H1 (cell line): ENCODE results near the gene MAGI1. TPM values are rescaled to one million over a fixed set of nuclear protein-coding genes. Genes with fewer than 3 reads are reported as not detected.

Experiments used
- CTCF ChIA-PET: fragments of 300-600 bp; sonication (Branson Sonifier 250); formaldehyde crosslinking; loops from one replicate; lab custom pipeline; 2021; ENCODE audit not compliant: partially characterized antibody; lab: Charles Lee
- POLR2A ChIA-PET: fragments of 300-600 bp; sonication (Branson Sonifier 250); formaldehyde crosslinking; loops from one replicate; lab custom pipeline; 2021; ENCODE audit warnings: inconsistent platforms; ENCODE audit not compliant: partially characterized antibody; lab: Charles Lee
- DNase-seq, 2 experiments: peaks; one replicate each; pipeline versions ENCODE4 v3.0.0 to v3.0.0-alpha.2; 2010 to 2022; ENCODE audit warnings: low spot score in 2 of 2, low read depth in 1 of 2, mixed read lengths in 1 of 2
- FAIRE-seq: peaks from 2 replicates; lab custom pipeline; 2011; peaks lifted over from hg19 to GRCh38; lab: Jason Lieb, UNC
- H2AFZ ChIP-seq: 2 replicates; pipeline ENCODE4 v1.8.1; 2012; ENCODE audit warnings: low read length, inconsistent platforms
- H2AK5ac ChIP-seq: 2 replicates; pipeline ENCODE4 v1.6.1; 2013; ENCODE audit warnings: low read depth, low read length
- H2BK120ac ChIP-seq: replicated peaks from 2 replicates; pipeline ENCODE3; 2013; ENCODE audit warnings: low read depth, low read length, inconsistent platforms
- H2BK12ac ChIP-seq: 2 replicates; pipeline ENCODE4 v1.6.1; 2013; ENCODE audit warnings: low read depth, low read length
- H2BK15ac ChIP-seq: 2 replicates; pipeline ENCODE4 v1.6.1; 2013; ENCODE audit warnings: low read length
- H2BK20ac ChIP-seq: 2 replicates; pipeline ENCODE4 v1.6.1; 2013; ENCODE audit warnings: low read length
- H2BK5ac ChIP-seq: 2 replicates; pipeline ENCODE4 v1.6.1; 2013; ENCODE audit warnings: low read depth, low read length
- H3K14ac ChIP-seq: 2 replicates; pipeline ENCODE4 v1.6.1; 2013; ENCODE audit warnings: inconsistent platforms; ENCODE audit not compliant: insufficient read length
- H3K18ac ChIP-seq: 2 replicates; pipeline ENCODE4 v1.6.1; 2013; ENCODE audit warnings: low read length; ENCODE audit errors: extremely low read depth
- H3K23ac ChIP-seq: 2 replicates; pipeline ENCODE4 v1.6.1; 2013; ENCODE audit warnings: inconsistent platforms; ENCODE audit not compliant: insufficient read length
- H3K23me2 ChIP-seq: 2 replicates; pipeline ENCODE4 v1.6.1; 2013; ENCODE audit warnings: low read depth, low read length
- H3K27ac ChIP-seq: 2 replicates; pipeline ENCODE4 v1.6.1; 2011; ENCODE audit warnings: low read depth, low read length, inconsistent platforms
- H3K27me3 ChIP-seq, 4 experiments: replicated peaks in 1 of 4; 1 replicate in 1 of 4; 2 replicates in 3 of 4; pipeline versions ENCODE4 v1.6.1 to v1.8.1; 2011 to 2013; ENCODE audit warnings: low read length in 3 of 4, mild to moderate bottlenecking in 3 of 4, inconsistent platforms in 2 of 4, mixed read lengths in 2 of 4, moderate library complexity in 1 of 4; ENCODE audit not compliant: control insufficient read depth in 3 of 4, insufficient read depth in 3 of 4; ENCODE audit errors: extremely low read depth in 1 of 4
- H3K36me3 ChIP-seq, 4 experiments: 2 replicates each; pipeline versions ENCODE4 v1.6.1 to v1.8.1; 2011 to 2013; ENCODE audit warnings: mild to moderate bottlenecking in 4 of 4, low read length in 3 of 4, moderate library complexity in 2 of 4, control low read depth in 1 of 4, inconsistent platforms in 1 of 4; ENCODE audit not compliant: insufficient read depth in 4 of 4, control insufficient read depth in 2 of 4
- H3K4ac ChIP-seq: replicated peaks from 2 replicates; pipeline ENCODE3; 2013; ENCODE audit warnings: low read length, low read depth, mixed read lengths, inconsistent platforms; ENCODE audit not compliant: insufficient read length
- H3K4me1 ChIP-seq, 4 experiments: replicated peaks in 1 of 4; 1 replicate in 1 of 4; 2 replicates in 3 of 4; pipeline versions ENCODE4 v1.6.1 to v1.8.1; 2011 to 2013; ENCODE audit warnings: low read length in 3 of 4, inconsistent platforms in 2 of 4, mixed read lengths in 1 of 4; ENCODE audit not compliant: insufficient read depth in 4 of 4, control insufficient read depth in 3 of 4
- H3K4me2 ChIP-seq, 2 experiments: 2 replicates each; pipeline versions ENCODE4 v1.6.1 to v1.8.1; 2011 to 2013; ENCODE audit warnings: low read depth in 2 of 2, low read length in 2 of 2, control low read depth in 1 of 2, inconsistent platforms in 1 of 2, mild to moderate bottlenecking in 1 of 2; ENCODE audit not compliant: insufficient read depth in 1 of 2
- H3K4me3 ChIP-seq, 4 experiments: fragments of 200-600, 300-600 bp in 1 of 4; sonication (generic), shearing (Covaris generic), sonication (Bioruptor Twin) in 1 of 4; 2 replicates each; pipeline versions ENCODE4 v1.5.1 to v1.8.1; 2011 to 2016; ENCODE audit warnings: low read length in 4 of 4, low read depth in 3 of 4, control low read depth in 2 of 4, inconsistent platforms in 2 of 4, mild to moderate bottlenecking in 2 of 4, mixed read lengths in 1 of 4, moderate library complexity in 1 of 4; ENCODE audit not compliant: insufficient read depth in 2 of 4; ENCODE audit errors: extremely low read depth in 1 of 4
- H3K56ac ChIP-seq: replicated peaks from 2 replicates; pipeline ENCODE3; 2013; ENCODE audit warnings: low read depth, mild to moderate bottlenecking, mixed read lengths, low read length, inconsistent platforms; ENCODE audit not compliant: insufficient read length
- H3K79me1 ChIP-seq: 2 replicates; pipeline ENCODE4 v1.6.1; 2013; ENCODE audit warnings: low read depth, low read length, control low read depth
- H3K79me2 ChIP-seq, 2 experiments: 2 replicates each; pipeline versions ENCODE4 v1.6.1 to v1.8.1; 2012 to 2013; ENCODE audit warnings: low read length in 2 of 2, mild to moderate bottlenecking in 2 of 2, inconsistent platforms in 1 of 2; ENCODE audit not compliant: insufficient read depth in 2 of 2, control insufficient read depth in 1 of 2
- H3K9ac ChIP-seq, 4 experiments: replicated peaks in 1 of 4; 1 replicate in 1 of 4; 2 replicates in 3 of 4; pipeline versions ENCODE4 v1.6.1 to v1.8.1; 2011 to 2013; ENCODE audit warnings: low read depth in 3 of 4, low read length in 3 of 4, control low read depth in 2 of 4, mild to moderate bottlenecking in 2 of 4, moderate library complexity in 2 of 4, inconsistent platforms in 1 of 4; ENCODE audit errors: extremely low read depth in 1 of 4
- H3K9me3 ChIP-seq, 2 experiments: 2 replicates each; pipeline versions ENCODE4 v1.6.1 to v1.8.1; 2012 to 2013; ENCODE audit warnings: mild to moderate bottlenecking in 2 of 2, moderate library complexity in 2 of 2, control low read depth in 1 of 2, inconsistent platforms in 1 of 2, low read depth in 1 of 2, low read length in 1 of 2, mixed read lengths in 1 of 2; ENCODE audit not compliant: insufficient read depth in 2 of 2
- H4K20me1 ChIP-seq, 2 experiments: replicated peaks in 1 of 2; 2 replicates each; pipeline versions ENCODE3 to v1.8.1; 2011 to 2013; ENCODE audit warnings: inconsistent platforms in 2 of 2, low read length in 2 of 2, mild to moderate bottlenecking in 1 of 2; ENCODE audit not compliant: insufficient read depth in 2 of 2, control insufficient read depth in 1 of 2
- H4K5ac ChIP-seq: 2 replicates; pipeline ENCODE4 v1.6.1; 2013; ENCODE audit warnings: low read length, low read depth, mixed read lengths, inconsistent platforms; ENCODE audit not compliant: insufficient read length
- H4K8ac ChIP-seq: 2 replicates; pipeline ENCODE4 v1.8.0; 2013; ENCODE audit warnings: mild to moderate bottlenecking, moderate library complexity, low read length, inconsistent platforms; ENCODE audit not compliant: insufficient read depth; ENCODE audit errors: extremely low read depth
- H4K91ac ChIP-seq: replicated peaks from 2 replicates; pipeline ENCODE3; 2013; ENCODE audit warnings: low read length, mixed read lengths, inconsistent platforms; ENCODE audit not compliant: insufficient read length
- CTCF ChIP-seq, 3 experiments: IDR thresholded peaks; 1 replicate in 2 of 3; 2 replicates in 1 of 3; pipeline versions ENCODE4 v1.5.1 to v1.6.1; 2011; ENCODE audit warnings: low read length in 3 of 3, mild to moderate bottlenecking in 3 of 3, inconsistent platforms in 2 of 3, low read depth in 1 of 3, moderate library complexity in 1 of 3; ENCODE audit not compliant: insufficient read depth in 1 of 3; ENCODE audit errors: control extremely low read depth in 1 of 3
- RAD21 ChIP-seq, 2 experiments: IDR thresholded peaks in 1 of 2; conservative IDR thresholded peaks in 1 of 2; 2 replicates each; pipeline ENCODE4 v1.6.1; 2011; ENCODE audit warnings: low read depth in 2 of 2, low read length in 2 of 2, improper control_type of control experiment in 1 of 2, inconsistent platforms in 1 of 2, mild to moderate bottlenecking in 1 of 2, moderate library complexity in 1 of 2
- RFX5 ChIP-seq: IDR thresholded peaks from 2 replicates; pipeline ENCODE4 v1.6.1; 2011; ENCODE audit warnings: low read depth, low read length, improper control_type of control experiment, borderline replicate concordance
- RXRA ChIP-seq: IDR thresholded peaks from 2 replicates; pipeline ENCODE4 v1.6.1; 2011; ENCODE audit warnings: low read depth, mild to moderate bottlenecking, low read length, moderate library complexity; ENCODE audit not compliant: insufficient read depth
- WGBS, 2 experiments: shearing (Covaris generic) in 1 of 2; methylation state at CpG; one replicate each; pipeline versions ENCODE4 v1.1.6 to v1.1.7; 2013 to 2015; ENCODE audit warnings: low lambda C conversion rate in 2 of 2, mixed read lengths in 2 of 2, inconsistent platforms in 1 of 2, low coverage in 1 of 2, missing lambda C conversion rate in 1 of 2; ENCODE audit not compliant: insufficient replicate concordance in 2 of 2, insufficient coverage in 1 of 2, insufficient read length in 1 of 2; ENCODE audit errors: extremely low coverage in 1 of 2, missing lambda C conversion rate in 1 of 2; 5-methylcytosine and 5-hydroxymethylcytosine counted together
- polyA plus RNA-seq, 7 experiments: library from polyadenylated mRNA; depleted of rRNA in 3 of 7; stranded (reverse) in 5 of 7; unstranded in 2 of 7; fragments of >200 nt in 5 of 7; fragments of 200-250 nt in 2 of 7; gene quantifications; 1 replicate in 5 of 7; 2 replicates in 1 of 7; 4 replicates in 1 of 7; pipeline versions ENCODE4 v1.2.1 to v1.2.3, GENCODE V29; 2011 to 2013; ENCODE audit warnings: missing spikeins in 2 of 7, mixed read lengths in 2 of 7
- total RNA-seq: library from RNA; stranded (reverse); fragmentation: NEBNext Ultra II Directional; extraction: Animal tissue kit (Norgen Biotek cat#: 25700); gene quantifications from 2 replicates; pipeline ENCODE4 v1.2.1, GENCODE V29; 2021

MAGI1 gene
- total and polyA plus RNA-seq, 2 of the 8 experiments (the other 6 are each of a cell fraction or from before 2014, with no cell fraction given), result 19.8 to 78.0 TPM

- FAIRE-seq (peak; percentile 97), DNase-seq (no peak)
- H3K9ac ChIP-seq, result no peak overlapping the region
- no peak overlapping the region for H3K4ac ChIP-seq
- H2BK12ac ChIP-seq, result no peak overlapping the region
- no peak overlapping the region for H3K23ac ChIP-seq
- H3K36me3 ChIP-seq, result no peaks in the 10 kb centered on the region
- H3K4me3 ChIP-seq, result no peak overlapping the region
- H3K79me1 ChIP-seq, result no peaks in the 10 kb centered on the region
- H4K5ac ChIP-seq, result no peak overlapping the region
- CTCF ChIA-PET, result interaction anchor here (0.7 to 2.3 kb wide), 31 partner anchors 9 to 304 kb away, joined by 3 to 10 read pairs (median 4); no protein-coding TSS in a partner anchor
- H3K56ac ChIP-seq, result no peak overlapping the region
- WGBS, 2 experiments, result 45% methylated on average over 6 of the region's 6 CpGs; no CpG with 5 or more reads in 1 of the 2 experiments
- H4K91ac ChIP-seq, result no peak overlapping the region
- H2BK5ac ChIP-seq, result no peak overlapping the region
- no peak overlapping the region for H2AFZ ChIP-seq
- H4K8ac ChIP-seq, result no peak overlapping the region
- H3K27me3 ChIP-seq, result no peaks in the 10 kb centered on the region
- H2BK120ac ChIP-seq, result no peak overlapping the region
- H3K79me2 ChIP-seq, result peaks cover 0 to 10% of the 10 kb centered on the region in 2 experiments; a peak in 2 of 4 replicates
- H3K4me2 ChIP-seq, result no peak overlapping the region; a peak in 1 of 4 replicates
- H3K27ac ChIP-seq, result no peak overlapping the region
- H3K23me2 ChIP-seq, result no peaks in the 10 kb centered on the region; the same call in 1 of the 2 replicates
- TF ChIP-seq RAD21 (IDR thresholded peaks at IDR 0.05 in 1 of 2, conservative IDR thresholded peaks at IDR 0.05 in 1 of 2; ENCODE audit: low read depth in 2 of 2, low read length in 2 of 2) (peak; percentile 80 to 81), RXRA (no peak), RFX5 (no peak), CTCF (IDR thresholded peaks at IDR 0.05; ENCODE audit: control extremely low read depth in 1 of 3, insufficient read depth in 1 of 3, low read depth in 1 of 3, low read length in 3 of 3) (peak in 2 of 3 experiments; percentile 62 to 84; a peak in 3 of 4 replicates)
- TF ChIP-seq, all 59 proteins: peak for 2
- Histone ChIP-seq H3K18ac (no peak overlapping the region), H3K14ac (no peak overlapping the region), H2AK5ac (no peak overlapping the region), H4K20me1 (no peaks in the 10 kb centered on the region), H3K9me3 (no peaks in the 10 kb centered on the region), H3K4me1 (peaks cover 0 to 12% (median 2%) of the 10 kb centered on the region in 4 experiments; a peak in 5 of 7 replicates), H2BK20ac (no peak overlapping the region), H2BK15ac (no peak overlapping the region)
- POLR2A ChIA-PET, result interaction anchor here (0.5 to 1.0 kb wide), 3 partner anchors 135 to 1203 kb away, joined by 3 to 4 read pairs (median 3); no protein-coding TSS in a partner anchor
Measured at GRCh38 chr3:65732051-65732935, 306.4 kb downstream of the MAGI1 start.
